IPS-NIHi11 (cell line): ENCODE measurements around the gene PLEKHO2.

Experiments
- DNase-seq: peaks from one replicate; pipeline ENCODE4 v3.0.0; 2012; ENCODE audit warnings: mixed read lengths, low spot score

Gene PLEKHO2

DNA sequence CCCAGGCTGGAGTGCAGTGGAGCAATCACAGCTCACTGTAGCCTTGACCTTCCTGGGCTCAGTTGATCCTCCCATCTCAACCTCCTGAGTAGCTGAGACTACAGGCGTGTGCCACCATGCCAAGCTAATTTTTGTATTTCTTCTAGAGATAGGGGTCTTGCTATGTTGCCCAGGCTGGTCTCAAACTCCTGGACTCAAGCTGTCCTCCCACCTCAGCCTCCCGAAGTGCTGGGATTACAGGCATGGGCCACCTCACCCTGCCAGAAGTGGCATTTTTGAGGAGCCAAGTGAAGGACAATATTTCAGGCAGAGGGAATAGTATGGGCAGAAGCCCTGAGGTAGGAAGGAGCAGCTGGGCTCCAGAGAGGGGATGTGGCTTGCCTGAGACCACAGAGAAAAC is 74.7 kb downstream of the PLEKHO2 start:
- DNase-seq, result no peak

GRCh38 chr15:64917211-64917610 is 75.5 kb downstream of the PLEKHO2 start:
- no peak for DNase-seq
